HG03565 (cell line): ENCODE results near the gene POLN.

Experiments used
- ATAC-seq: cut with Tn5 transposase; IDR thresholded peaks from one replicate; pipeline ENCODE4 v1.9.1; 2021; ENCODE audit warnings: mild to moderate bottlenecking, moderate library complexity; ENCODE audit not compliant: unreplicated experiment

POLN gene

GRCh38 chr4:2252530-2253091 is 10.7 kb upstream of the POLN start:
- ATAC-seq: no peak

GRCh38 chr4:2251795-2252529 is 10.0 kb upstream of the POLN start:
- no peak for ATAC-seq

GRCh38 chr4:2251073-2251794 is 9.3 kb upstream of the POLN start:
- no peak for ATAC-seq

DNA sequence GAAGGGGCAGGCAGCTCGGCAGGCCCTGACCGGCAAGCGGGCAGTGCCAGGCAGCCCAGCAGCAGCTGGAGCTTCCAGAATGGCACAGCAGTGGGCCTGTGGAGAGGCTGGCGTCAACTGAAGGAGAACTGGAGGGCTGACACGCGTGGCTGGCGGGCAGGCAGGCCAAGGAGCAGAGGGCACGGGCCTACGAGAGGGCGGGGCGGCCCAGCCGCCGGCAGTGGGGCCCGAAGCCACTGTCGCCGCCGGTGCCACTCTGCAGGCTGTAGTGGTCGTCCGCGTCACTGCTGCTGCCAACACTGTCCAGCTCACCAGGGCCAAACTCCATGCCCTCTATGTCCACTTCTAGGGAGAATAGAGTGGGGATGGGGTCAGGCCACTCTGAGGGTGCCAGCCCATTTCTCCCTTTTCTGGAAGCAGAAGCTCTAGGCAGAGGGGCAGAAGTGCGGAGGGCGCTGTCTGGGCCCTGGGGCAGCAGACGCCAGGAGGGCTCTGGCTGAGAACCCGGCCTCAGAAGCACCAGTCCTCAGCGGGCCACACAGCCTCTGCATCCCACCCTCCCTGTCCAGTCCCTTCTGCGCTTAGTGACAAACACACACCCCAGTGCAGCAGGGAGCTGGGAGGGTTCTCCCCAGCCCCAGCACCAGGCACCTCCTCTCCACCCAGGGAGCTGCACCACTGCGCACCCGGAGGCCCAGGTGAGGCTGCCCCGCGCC is 8.6 kb upstream of the POLN start:
- ATAC-seq: no peak

GRCh38 chr4:2249526-2250356 is 7.8 kb upstream of the POLN start:
- ATAC-seq: no peak

GRCh38 chr4:2248821-2249261 is 6.9 kb upstream of the POLN start:
- no peak for ATAC-seq

GRCh38 chr4:2248044-2248780 is 6.3 kb upstream of the POLN start:
- no peak for ATAC-seq

DNA sequence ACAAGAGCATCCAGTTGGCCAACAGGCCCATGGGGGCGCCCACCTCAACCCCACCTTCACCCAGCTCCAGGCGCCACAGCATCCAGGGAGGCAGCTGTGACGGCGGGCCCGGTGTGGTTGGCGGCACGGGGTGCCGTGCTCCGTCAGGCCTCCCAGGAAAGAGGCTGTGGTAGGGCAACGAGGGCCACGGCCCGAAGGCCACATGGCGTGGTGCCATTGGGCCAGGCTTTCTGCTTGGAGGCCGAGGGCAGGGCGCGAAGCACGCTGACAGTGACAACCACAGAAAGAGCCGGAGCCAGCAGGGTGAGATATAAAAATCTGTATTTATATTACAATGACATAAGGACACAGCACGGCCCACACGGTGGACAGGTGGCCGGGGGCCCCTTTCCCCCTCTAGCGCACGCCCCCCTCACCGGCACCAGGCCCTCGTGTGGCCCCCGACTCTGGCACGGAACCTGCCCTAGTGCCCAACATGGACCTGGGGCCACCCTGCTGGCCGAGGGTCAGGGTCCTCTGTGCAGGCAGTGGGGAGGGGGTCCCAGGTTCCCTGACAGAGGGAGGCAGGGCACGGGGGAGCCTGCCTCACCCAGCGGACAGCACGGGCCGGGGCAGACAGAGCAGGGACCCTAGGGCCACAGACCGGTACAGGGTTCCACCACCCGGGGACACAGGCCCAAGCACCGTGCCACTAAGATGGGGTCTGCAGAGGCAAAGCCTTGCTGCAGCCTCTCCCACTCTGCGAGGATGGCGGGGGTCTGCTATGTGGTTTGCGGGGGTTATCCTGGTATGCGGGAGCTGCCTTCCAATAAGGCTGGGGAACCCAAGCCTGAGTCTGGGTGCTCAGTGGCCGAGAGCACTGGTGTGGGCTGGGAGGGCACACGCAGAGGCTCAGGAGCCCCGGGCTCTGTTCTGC is 5.5 kb upstream of the POLN start:
- no peak for ATAC-seq

GRCh38 chr4:2246384-2247127 is 4.6 kb upstream of the POLN start:
- ATAC-seq: no peak

DNA sequence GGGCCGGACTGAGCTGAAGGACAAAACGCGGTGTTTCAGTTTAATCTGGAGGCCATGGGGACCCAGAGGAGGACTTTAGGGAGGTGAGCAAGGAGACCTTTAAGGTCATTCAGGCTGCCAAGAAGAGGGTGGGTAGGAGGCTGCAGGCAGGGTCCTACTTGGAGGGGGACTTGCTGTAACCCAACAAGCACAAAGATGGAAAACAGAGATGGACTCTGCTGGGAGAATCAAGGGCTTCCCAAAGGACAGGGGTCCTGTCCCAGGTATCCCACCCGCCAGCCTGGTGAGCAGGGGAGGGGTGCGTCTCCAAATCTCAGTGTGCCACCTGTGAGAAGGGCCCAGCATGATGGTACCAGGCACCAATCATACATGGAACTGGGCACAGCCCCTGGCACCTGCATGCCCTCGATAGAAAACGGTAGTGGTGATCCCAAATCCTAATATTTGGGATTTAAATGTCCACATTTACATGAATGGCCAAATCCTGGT is 3.9 kb upstream of the POLN start:
- no peak for ATAC-seq

GRCh38 chr4:2245057-2245786 is 3.3 kb upstream of the POLN start:
- no peak for ATAC-seq

DNA sequence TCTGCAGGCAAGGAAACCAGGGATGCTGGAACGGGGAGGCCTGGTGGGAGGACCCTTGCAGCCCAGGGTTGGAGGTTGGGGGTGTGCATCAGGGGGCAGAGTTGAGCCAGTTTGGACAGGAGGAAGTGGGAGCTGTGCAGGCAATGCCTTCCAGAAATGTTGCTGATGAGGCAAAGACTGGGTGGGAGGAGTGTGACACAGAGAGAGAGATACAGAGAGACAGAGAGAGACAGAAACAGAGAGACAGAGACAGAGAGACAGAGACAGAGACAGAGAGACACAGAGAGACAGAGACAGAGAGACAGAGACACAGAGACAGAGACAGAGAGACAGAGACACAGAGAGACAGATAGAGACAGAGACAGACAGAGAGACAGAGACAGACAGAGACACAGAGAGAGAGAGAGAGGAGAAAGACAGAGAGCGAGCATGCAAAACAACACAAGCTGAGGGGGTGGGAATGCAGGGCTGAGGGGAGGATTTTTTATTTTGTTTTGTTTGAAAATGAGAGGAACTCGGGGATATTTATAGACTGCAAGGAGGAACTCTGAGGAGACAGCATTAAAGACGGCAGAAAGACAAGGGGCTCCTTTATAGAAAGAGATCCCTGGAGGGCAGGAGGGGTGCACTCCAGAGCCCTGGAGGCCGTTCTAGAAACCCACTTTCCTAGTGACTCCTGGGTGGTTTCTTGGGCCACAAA is 1.9 kb upstream of the POLN start:
- ATAC-seq: no peak

GRCh38 chr4:2241003-2241402 is 918 bp downstream of the POLN start:
- ATAC-seq: no peak

GRCh38 chr4:2236944-2237666 is 4.8 kb downstream of the POLN start:
- no peak for ATAC-seq

DNA sequence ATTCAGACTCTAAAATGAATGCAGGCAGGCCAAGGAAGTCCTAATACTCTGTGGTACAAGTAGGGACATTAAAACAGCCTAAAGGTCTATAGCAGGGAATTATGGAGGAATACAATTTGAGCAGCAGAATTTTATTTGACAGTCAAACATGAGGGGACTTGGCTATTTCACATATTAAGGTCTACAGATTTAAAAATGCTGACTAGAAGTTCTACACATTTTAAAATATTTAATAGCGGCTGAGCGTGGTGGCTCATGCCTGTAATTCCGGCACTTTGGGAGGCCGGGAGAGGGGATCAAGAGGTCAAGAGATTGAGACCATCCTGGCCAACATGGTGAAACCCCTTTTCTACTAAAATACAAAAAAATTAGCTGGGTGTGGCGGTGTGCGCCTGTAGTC is 10.8 kb downstream of the POLN start:
- no peak for ATAC-seq

DNA sequence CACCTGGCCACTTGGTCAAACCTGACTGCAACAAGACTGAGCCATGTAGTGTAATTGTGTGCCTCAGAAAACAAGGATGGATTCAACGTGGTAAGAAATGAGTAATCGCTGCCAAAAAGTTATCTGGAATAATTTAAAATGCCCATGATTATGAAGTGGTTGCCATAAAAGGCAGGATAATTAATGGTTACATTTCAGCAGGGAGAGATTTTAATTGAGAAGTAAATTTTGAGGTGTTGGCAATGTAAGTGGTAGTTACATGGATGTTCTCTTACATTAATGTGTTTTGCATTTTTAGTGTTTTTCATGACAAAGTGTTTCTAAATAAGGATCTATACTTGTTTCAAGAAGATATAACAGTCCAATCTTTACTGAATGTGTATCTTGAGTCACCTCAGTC is 15.7 kb downstream of the POLN start:
- ATAC-seq: no peak
